IMR-90 (cell line): ENCODE data around the gene L1TD1. TPM values are rescaled to one million over a fixed set of nuclear protein-coding genes. Genes with fewer than 3 reads are reported as not detected.

ENCODE experiments used
- ATAC-seq: fragments of 200-7000 bp; cut with Tn5 transposase; 2 replicates; pipeline ENCODE4 v1.9.1; 2020; ENCODE audit warnings: low read depth, mild to moderate bottlenecking, moderate library complexity
- BruUV-seq: library from RNA; stranded (reverse); fragments of 400-500 nt; replicated peaks from 2 replicates; lab custom pipeline; 2021; lab: Mats Ljungman, UMichigan
- CTCF ChIA-PET: fragments of 300-600 bp; formaldehyde crosslinking; extraction: SDS; loops from one replicate; lab custom pipeline; 2021; ENCODE audit warnings: antibody characterized with exemption; lab: Yijun Ruan, JAX
- POLR2A ChIA-PET: fragments of 300-600 bp; sonication (Branson Sonifier 250); formaldehyde crosslinking; loops from one replicate; lab custom pipeline; 2022; ENCODE audit warnings: antibody characterized with exemption; ENCODE audit not compliant: unreplicated experiment; lab: Charles Lee
- DNase-seq: peaks from one replicate; pipeline ENCODE4 v3.0.0; 2013
- H2AFZ ChIP-seq: replicated peaks from 2 replicates; pipeline ENCODE3; 2013; ENCODE audit warnings: low read length, mild to moderate bottlenecking; ENCODE audit not compliant: poor library complexity
- H2AK5ac ChIP-seq: 2 replicates; pipeline ENCODE4 v1.6.1; 2013; ENCODE audit warnings: low read depth, low read length, inconsistent platforms
- H2AK9ac ChIP-seq: replicated peaks from 2 replicates; pipeline ENCODE3; 2013; ENCODE audit warnings: mild to moderate bottlenecking, low read depth, low read length, moderate library complexity; ENCODE audit not compliant: poor library complexity
- H2BK120ac ChIP-seq: 2 replicates; pipeline ENCODE4 v1.6.1; 2013; ENCODE audit warnings: low read depth, low read length, inconsistent platforms
- H2BK15ac ChIP-seq: 3 replicates; pipeline ENCODE4 v1.6.1; 2013; ENCODE audit warnings: low read depth, low read length, inconsistent platforms
- H2BK20ac ChIP-seq: 2 replicates; pipeline ENCODE4 v1.6.1; 2013; ENCODE audit warnings: low read depth, mild to moderate bottlenecking, inconsistent platforms, low read length, moderate library complexity
- H2BK5ac ChIP-seq: 2 replicates; pipeline ENCODE4 v1.6.1; 2013; ENCODE audit warnings: mild to moderate bottlenecking, low read depth, low read length, inconsistent platforms; ENCODE audit not compliant: poor library complexity, severe bottlenecking
- H3K14ac ChIP-seq: replicated peaks from 2 replicates; pipeline ENCODE4 v1.6.1; 2013; ENCODE audit warnings: low read depth, low read length, inconsistent platforms
- H3K18ac ChIP-seq: 2 replicates; pipeline ENCODE4 v1.6.1; 2013; ENCODE audit warnings: low read depth, low read length, control low read depth
- H3K23ac ChIP-seq: 2 replicates; pipeline ENCODE4 v1.6.1; 2013; ENCODE audit warnings: low read depth, low read length, inconsistent platforms
- H3K27ac ChIP-seq: 2 replicates; pipeline ENCODE4 v1.5.1; 2013; ENCODE audit warnings: mild to moderate bottlenecking, control low read depth, low read length; ENCODE audit not compliant: insufficient read depth
- H3K27me3 ChIP-seq: 2 replicates; pipeline ENCODE4 v1.6.1; 2013; ENCODE audit warnings: low read length; ENCODE audit not compliant: control insufficient read depth, insufficient read depth
- H3K36me3 ChIP-seq: 2 replicates; pipeline ENCODE4 v1.6.1; 2013; ENCODE audit warnings: low read length, mixed read lengths; ENCODE audit not compliant: control insufficient read depth, insufficient read depth
- H3K4ac ChIP-seq: 2 replicates; pipeline ENCODE4 v1.6.1; 2013; ENCODE audit warnings: low read depth, low read length, inconsistent platforms
- H3K4me1 ChIP-seq: 2 replicates; pipeline ENCODE4 v1.6.1; 2013; ENCODE audit warnings: low read length, mixed read lengths; ENCODE audit not compliant: control insufficient read depth, insufficient read depth
- H3K4me2 ChIP-seq: 2 replicates; pipeline ENCODE4 v1.6.1; 2013; ENCODE audit warnings: low read depth, mild to moderate bottlenecking, control low read depth, low read length, moderate library complexity
- H3K4me3 ChIP-seq: 2 replicates; pipeline ENCODE4 v1.5.1; 2013; ENCODE audit warnings: low read depth, mild to moderate bottlenecking, control low read depth, low read length, moderate library complexity; ENCODE audit not compliant: insufficient read depth
- H3K56ac ChIP-seq: 2 replicates; pipeline ENCODE4 v1.6.1; 2013; ENCODE audit warnings: low read length, inconsistent platforms; ENCODE audit not compliant: insufficient read depth; ENCODE audit errors: extremely low read depth
- H3K79me1 ChIP-seq, 2 experiments: 2 replicates each; pipeline ENCODE4 v1.6.1; 2013; ENCODE audit warnings: low read length in 2 of 2, inconsistent platforms in 1 of 2, low read depth in 1 of 2
- H3K9ac ChIP-seq: 2 replicates; pipeline ENCODE4 v1.6.1; 2013; ENCODE audit warnings: low read depth, low read length, control low read depth
- H3K9me1 ChIP-seq: 2 replicates; pipeline ENCODE4 v1.6.1; 2013; ENCODE audit warnings: low read length, inconsistent platforms; ENCODE audit not compliant: insufficient read depth
- H3K9me3 ChIP-seq: 2 replicates; pipeline ENCODE4 v1.6.1; 2013; ENCODE audit warnings: low read length; ENCODE audit not compliant: control insufficient read depth, insufficient read depth
- H4K20me1 ChIP-seq: 2 replicates; pipeline ENCODE4 v1.6.1; 2013; ENCODE audit warnings: low read length, inconsistent platforms; ENCODE audit not compliant: insufficient read depth
- H4K5ac ChIP-seq: 2 replicates; pipeline ENCODE4 v1.6.1; 2013; ENCODE audit warnings: mild to moderate bottlenecking, low read depth, low read length, control low read depth
- H4K8ac ChIP-seq, 2 experiments: 2 replicates each; pipeline ENCODE4 v1.6.1; 2013; ENCODE audit warnings: low read depth in 2 of 2, low read length in 2 of 2, control low read depth in 1 of 2, inconsistent platforms in 1 of 2
- H4K91ac ChIP-seq: 2 replicates; pipeline ENCODE4 v1.6.1; 2013; ENCODE audit warnings: low read depth, low read length, inconsistent platforms; ENCODE audit not compliant: insufficient read depth
- BHLHE40 ChIP-seq: fragments of 150-350 bp; IDR thresholded peaks from 2 replicates; pipeline ENCODE4 v1.6.1; 2016; ENCODE audit warnings: mild to moderate bottlenecking, low read depth, low read length
- CEBPB ChIP-seq: IDR thresholded peaks from 2 replicates; pipeline ENCODE4 v1.6.1; 2012; ENCODE audit warnings: low read depth, low read length, improper control_type of control experiment
- CHD1 ChIP-seq: IDR thresholded peaks from 2 replicates; pipeline ENCODE4 v1.6.1; 2012; ENCODE audit warnings: low read depth, low read length, improper control_type of control experiment
- ELK1 ChIP-seq: fragments of 150-350 bp; IDR thresholded peaks from 2 replicates; pipeline ENCODE4 v1.6.1; 2016; ENCODE audit warnings: low read depth, mild to moderate bottlenecking, low read length, moderate library complexity, borderline replicate concordance
- FOS ChIP-seq: fragments of 150-350 bp; IDR thresholded peaks from 2 replicates; pipeline ENCODE4 v1.6.1; 2016; ENCODE audit warnings: low read depth, low read length
- MAFK ChIP-seq: IDR thresholded peaks from 2 replicates; pipeline ENCODE4 v1.6.1; 2012; ENCODE audit warnings: low read depth, low read length, improper control_type of control experiment
- MAZ ChIP-seq: IDR thresholded peaks from 2 replicates; pipeline ENCODE4 v1.6.1; 2012; ENCODE audit warnings: low read depth, mild to moderate bottlenecking, low read length, improper control_type of control experiment, moderate library complexity, borderline replicate concordance
- MXI1 ChIP-seq: IDR thresholded peaks from 2 replicates; pipeline ENCODE4 v1.6.1; 2012; ENCODE audit warnings: low read depth, mild to moderate bottlenecking, low read length, moderate library complexity, borderline replicate concordance
- NFE2L2 ChIP-seq: fragments of 150-350 bp; IDR thresholded peaks from 2 replicates; pipeline ENCODE4 v1.6.1; 2016; ENCODE audit warnings: low read depth, mild to moderate bottlenecking, low read length
- POLR2A ChIP-seq: IDR thresholded peaks from 2 replicates; pipeline ENCODE4 v1.6.1; 2012; ENCODE audit warnings: mild to moderate bottlenecking, low read depth, low read length
- RAD21 ChIP-seq: IDR thresholded peaks from 2 replicates; pipeline ENCODE4 v1.6.1; 2012; ENCODE audit warnings: low read length, improper control_type of control experiment
- RCOR1 ChIP-seq: IDR thresholded peaks from 2 replicates; pipeline ENCODE4 v1.6.1; 2012; ENCODE audit warnings: mild to moderate bottlenecking, low read length, improper control_type of control experiment; ENCODE audit not compliant: insufficient replicate concordance
- RFX5 ChIP-seq: IDR thresholded peaks from 2 replicates; pipeline ENCODE4 v1.8.0; 2012; ENCODE audit warnings: low read depth, mild to moderate bottlenecking, low read length, moderate library complexity
- SMC3 ChIP-seq: fragments of 150-350 bp; IDR thresholded peaks from 2 replicates; pipeline ENCODE4 v1.6.1; 2016; ENCODE audit warnings: low read depth, mild to moderate bottlenecking, antibody characterized with exemption, low read length, moderate library complexity
- WGBS, 2 experiments: methylation state at CpG; one replicate each; pipeline versions ENCODE4 v1.1.5 to v1.1.7; 2013; ENCODE audit warnings: missing lambda C conversion rate in 2 of 2; ENCODE audit not compliant: insufficient read length in 1 of 2; ENCODE audit errors: extremely low coverage in 2 of 2; 5-methylcytosine and 5-hydroxymethylcytosine counted together
- dilution Hi-C: fragments of 300-500 bp; cut with HindIII; formaldehyde crosslinking; loops from one replicate; pipeline ENCODE4 v1.14.3; 2018; ENCODE audit warnings: low sequenced_read_pairs; ENCODE audit not compliant: unreplicated experiment
- in situ Hi-C: fragments of 300-500 bp; cut with MboI; formaldehyde crosslinking; loops from 3 replicates; pipeline ENCODE4 v1.14.3; 2019; ENCODE audit warnings: low sequenced_read_pairs, inconsistent platforms, mixed read lengths
- intact Hi-C: fragments of 100-400 bp; cut with micrococcal nuclease; formaldehyde crosslinking; loops from 2 replicates; pipeline ENCODE4 v1.10.0; 2022
- polyA plus RNA-seq, 3 experiments: library from polyadenylated mRNA; depleted of rRNA; stranded (reverse); fragments of >200 nt; gene quantifications; 2 replicates each; pipeline ENCODE4 v1.2.3, GENCODE V29; 2012; ENCODE audit warnings: low replicate concordance in 1 of 3
- total RNA-seq: library from RNA; depleted of rRNA; stranded (reverse); fragments of >200 nt; gene quantifications from 2 replicates; pipeline ENCODE4 v1.2.3, GENCODE V29; 2012
- TF ChIP-seq, protein P1 (sequence below): conservative IDR thresholded peaks from 2 replicates; pipeline ENCODE4 v1.5.1; 2012; ENCODE audit warnings: mild to moderate bottlenecking, low read depth, low read length, improper control_type of control experiment
- TF ChIP-seq, protein P2 (sequence below): fragments of 150-350 bp; IDR thresholded peaks from 2 replicates; pipeline ENCODE4 v1.6.1; 2017; ENCODE audit warnings: mild to moderate bottlenecking, antibody characterized with exemption, low read length, low read depth

Gene L1TD1
- total and polyA plus RNA-seq, 2 of the 4 experiments (the other 2 are of a cell fraction), result not detected

DNA sequence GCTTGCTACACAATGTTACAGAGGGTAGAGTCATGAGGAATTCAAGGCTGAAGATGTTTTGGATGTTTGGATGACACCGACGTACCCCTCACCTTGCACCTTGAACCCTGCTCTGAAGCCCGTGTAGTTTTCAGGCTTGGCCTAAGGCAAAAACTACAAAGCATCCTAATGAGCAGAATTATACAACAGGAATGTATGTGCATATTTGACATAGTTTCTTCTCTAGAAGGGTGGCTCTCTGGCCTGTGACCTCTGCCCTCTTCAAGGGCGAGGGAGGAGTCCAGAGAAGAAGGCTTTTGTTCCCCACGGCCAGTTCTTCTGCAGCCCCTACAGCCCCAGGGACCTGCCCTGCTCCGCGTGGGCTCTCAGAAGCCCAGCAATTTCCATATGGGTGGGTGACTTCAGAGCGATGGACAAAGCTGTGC, 43.3 kb downstream of the L1TD1 start:
- dilution Hi-C loops (no loop called here), in situ Hi-C loops (no loop called here), intact Hi-C loops (no loop called here)
- Histone ChIP-seq H4K91ac (no peak overlapping the region), H2BK5ac (no peak overlapping the region), H3K79me1 (no peaks in the 10 kb centered on the region), H3K9me1 (no peaks in the 10 kb centered on the region), H2AK5ac (no peak overlapping the region), H2AFZ (no peak overlapping the region), H4K5ac (no peak overlapping the region), H3K4ac (no peak overlapping the region), H2BK120ac (no peak overlapping the region), H3K18ac (no peak overlapping the region), H3K14ac (no peak overlapping the region), H2BK20ac (no peak overlapping the region), H3K4me3 (no peak overlapping the region), H4K8ac (no peak overlapping the region), H3K23ac (no peak overlapping the region), H3K56ac (no peak overlapping the region), H2AK9ac (no peak overlapping the region), H3K9me3 (peaks cover 4% of the 10 kb centered on the region), H2BK15ac (no peak overlapping the region), H3K4me2 (no peak overlapping the region), H3K27me3 (no peaks in the 10 kb centered on the region), H3K27ac (no peak overlapping the region), H3K9ac (no peak overlapping the region), H3K36me3 (no peaks in the 10 kb centered on the region), H4K20me1 (no peaks in the 10 kb centered on the region), H3K4me1 (no peaks in the 10 kb centered on the region)
- ChIA-PET CTCF (no interaction called here), POLR2A (no interaction called here)
- ATAC-seq (no peak), DNase-seq (no peak)
- TF ChIP-seq NFE2L2 (no peak), BHLHE40 (no peak), MAZ (no peak), RCOR1 (no peak), SMC3 (no peak), ELK1 (no peak), RAD21 (no peak), MAFK (no peak), FOS (no peak), POLR2A (no peak), MXI1 (no peak), RFX5 (no peak), CHD1 (no peak), CEBPB (no peak)
- TF ChIP-seq, protein P1, sequence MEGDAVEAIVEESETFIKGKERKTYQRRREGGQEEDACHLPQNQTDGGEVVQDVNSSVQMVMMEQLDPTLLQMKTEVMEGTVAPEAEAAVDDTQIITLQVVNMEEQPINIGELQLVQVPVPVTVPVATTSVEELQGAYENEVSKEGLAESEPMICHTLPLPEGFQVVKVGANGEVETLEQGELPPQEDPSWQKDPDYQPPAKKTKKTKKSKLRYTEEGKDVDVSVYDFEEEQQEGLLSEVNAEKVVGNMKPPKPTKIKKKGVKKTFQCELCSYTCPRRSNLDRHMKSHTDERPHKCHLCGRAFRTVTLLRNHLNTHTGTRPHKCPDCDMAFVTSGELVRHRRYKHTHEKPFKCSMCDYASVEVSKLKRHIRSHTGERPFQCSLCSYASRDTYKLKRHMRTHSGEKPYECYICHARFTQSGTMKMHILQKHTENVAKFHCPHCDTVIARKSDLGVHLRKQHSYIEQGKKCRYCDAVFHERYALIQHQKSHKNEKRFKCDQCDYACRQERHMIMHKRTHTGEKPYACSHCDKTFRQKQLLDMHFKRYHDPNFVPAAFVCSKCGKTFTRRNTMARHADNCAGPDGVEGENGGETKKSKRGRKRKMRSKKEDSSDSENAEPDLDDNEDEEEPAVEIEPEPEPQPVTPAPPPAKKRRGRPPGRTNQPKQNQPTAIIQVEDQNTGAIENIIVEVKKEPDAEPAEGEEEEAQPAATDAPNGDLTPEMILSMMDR, result no peak
- TF ChIP-seq, protein P2, sequence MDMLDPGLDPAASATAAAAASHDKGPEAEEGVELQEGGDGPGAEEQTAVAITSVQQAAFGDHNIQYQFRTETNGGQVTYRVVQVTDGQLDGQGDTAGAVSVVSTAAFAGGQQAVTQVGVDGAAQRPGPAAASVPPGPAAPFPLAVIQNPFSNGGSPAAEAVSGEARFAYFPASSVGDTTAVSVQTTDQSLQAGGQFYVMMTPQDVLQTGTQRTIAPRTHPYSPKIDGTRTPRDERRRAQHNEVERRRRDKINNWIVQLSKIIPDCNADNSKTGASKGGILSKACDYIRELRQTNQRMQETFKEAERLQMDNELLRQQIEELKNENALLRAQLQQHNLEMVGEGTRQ, result no peak
- BruUV-seq, result no TSS peak
- WGBS, 2 experiments, result 17% methylated on average over 1 of the region's 8 CpGs; no CpG with 5 or more reads in 1 of the 2 experiments
